Measurements from ENCODE around the gene NBPF4. TPM values are rescaled to one million over a fixed set of nuclear protein-coding genes. Genes with fewer than 3 reads are reported as not detected.

The NBPF4 gene
- total RNA-seq, 1 experiment from 2014 or later: not detected

DNA sequence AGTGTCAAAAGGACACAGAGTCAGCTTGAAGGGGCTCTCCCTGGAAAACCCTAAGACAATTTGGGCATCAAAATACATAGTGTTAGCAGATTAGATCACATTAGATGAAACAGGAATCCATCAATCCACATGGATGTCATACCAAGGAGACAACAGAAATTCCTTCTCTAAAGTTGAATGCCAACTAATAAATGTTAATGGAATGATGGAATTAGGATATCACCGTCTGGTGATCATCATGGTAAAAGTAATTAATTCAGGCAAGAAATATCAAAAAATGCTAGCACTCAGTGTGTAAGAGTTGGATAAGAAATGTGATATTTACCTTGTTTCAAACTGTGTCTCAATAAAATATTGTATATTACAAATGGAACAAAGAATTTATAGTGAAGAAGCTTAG lies 32.9 kb downstream of the NBPF4 start:
- TF ChIP-seq SIN3A (IDR thresholded peaks at IDR 0.05; ENCODE audit: borderline replicate concordance, insufficient read depth, low read depth, low read length): no peak
- no peak for TF ChIP-seq POLR2AphosphoS5 (IDR thresholded peaks at IDR 0.05; ENCODE audit: low read depth, low read length)
- TF ChIP-seq, protein P1, sequence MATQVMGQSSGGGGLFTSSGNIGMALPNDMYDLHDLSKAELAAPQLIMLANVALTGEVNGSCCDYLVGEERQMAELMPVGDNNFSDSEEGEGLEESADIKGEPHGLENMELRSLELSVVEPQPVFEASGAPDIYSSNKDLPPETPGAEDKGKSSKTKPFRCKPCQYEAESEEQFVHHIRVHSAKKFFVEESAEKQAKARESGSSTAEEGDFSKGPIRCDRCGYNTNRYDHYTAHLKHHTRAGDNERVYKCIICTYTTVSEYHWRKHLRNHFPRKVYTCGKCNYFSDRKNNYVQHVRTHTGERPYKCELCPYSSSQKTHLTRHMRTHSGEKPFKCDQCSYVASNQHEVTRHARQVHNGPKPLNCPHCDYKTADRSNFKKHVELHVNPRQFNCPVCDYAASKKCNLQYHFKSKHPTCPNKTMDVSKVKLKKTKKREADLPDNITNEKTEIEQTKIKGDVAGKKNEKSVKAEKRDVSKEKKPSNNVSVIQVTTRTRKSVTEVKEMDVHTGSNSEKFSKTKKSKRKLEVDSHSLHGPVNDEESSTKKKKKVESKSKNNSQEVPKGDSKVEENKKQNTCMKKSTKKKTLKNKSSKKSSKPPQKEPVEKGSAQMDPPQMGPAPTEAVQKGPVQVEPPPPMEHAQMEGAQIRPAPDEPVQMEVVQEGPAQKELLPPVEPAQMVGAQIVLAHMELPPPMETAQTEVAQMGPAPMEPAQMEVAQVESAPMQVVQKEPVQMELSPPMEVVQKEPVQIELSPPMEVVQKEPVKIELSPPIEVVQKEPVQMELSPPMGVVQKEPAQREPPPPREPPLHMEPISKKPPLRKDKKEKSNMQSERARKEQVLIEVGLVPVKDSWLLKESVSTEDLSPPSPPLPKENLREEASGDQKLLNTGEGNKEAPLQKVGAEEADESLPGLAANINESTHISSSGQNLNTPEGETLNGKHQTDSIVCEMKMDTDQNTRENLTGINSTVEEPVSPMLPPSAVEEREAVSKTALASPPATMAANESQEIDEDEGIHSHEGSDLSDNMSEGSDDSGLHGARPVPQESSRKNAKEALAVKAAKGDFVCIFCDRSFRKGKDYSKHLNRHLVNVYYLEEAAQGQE (IDR thresholded peaks at IDR 0.05; ENCODE audit: insufficient read depth in 1 of 2, low read depth in 2 of 2, low read length in 1 of 2): no peak
- TF ChIP-seq, protein P2, sequence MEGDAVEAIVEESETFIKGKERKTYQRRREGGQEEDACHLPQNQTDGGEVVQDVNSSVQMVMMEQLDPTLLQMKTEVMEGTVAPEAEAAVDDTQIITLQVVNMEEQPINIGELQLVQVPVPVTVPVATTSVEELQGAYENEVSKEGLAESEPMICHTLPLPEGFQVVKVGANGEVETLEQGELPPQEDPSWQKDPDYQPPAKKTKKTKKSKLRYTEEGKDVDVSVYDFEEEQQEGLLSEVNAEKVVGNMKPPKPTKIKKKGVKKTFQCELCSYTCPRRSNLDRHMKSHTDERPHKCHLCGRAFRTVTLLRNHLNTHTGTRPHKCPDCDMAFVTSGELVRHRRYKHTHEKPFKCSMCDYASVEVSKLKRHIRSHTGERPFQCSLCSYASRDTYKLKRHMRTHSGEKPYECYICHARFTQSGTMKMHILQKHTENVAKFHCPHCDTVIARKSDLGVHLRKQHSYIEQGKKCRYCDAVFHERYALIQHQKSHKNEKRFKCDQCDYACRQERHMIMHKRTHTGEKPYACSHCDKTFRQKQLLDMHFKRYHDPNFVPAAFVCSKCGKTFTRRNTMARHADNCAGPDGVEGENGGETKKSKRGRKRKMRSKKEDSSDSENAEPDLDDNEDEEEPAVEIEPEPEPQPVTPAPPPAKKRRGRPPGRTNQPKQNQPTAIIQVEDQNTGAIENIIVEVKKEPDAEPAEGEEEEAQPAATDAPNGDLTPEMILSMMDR (IDR thresholded peaks at IDR 0.05): no peak
- no peak for TF ChIP-seq TCF7L2 (IDR thresholded peaks at IDR 0.05; ENCODE audit: low read depth, low read length)
- H3K9me3 ChIP-seq (ENCODE audit: control insufficient read depth, insufficient read depth, low read depth, low read length): no peaks in the 10 kb centered on the region
- intact Hi-C loops (cut with micrococcal nuclease; ENCODE audit: unreplicated experiment): no loop called here
- ChIA-PET POLR2A (no interaction called here), CTCF (no interaction called here)
- DNase-seq (ENCODE audit: low read depth, low spot score) (no peak), ATAC-seq (no peak)
- H3K27ac ChIP-seq (ENCODE audit: low read length): no peak overlapping the region
- H3K4me3 ChIP-seq (ENCODE audit: low read depth in 2 of 2, low read length in 2 of 2): no peak overlapping the region
- BruUV-seq (replicated peaks): no TSS peak
- H3K27me3 ChIP-seq (ENCODE audit: control insufficient read depth, insufficient read depth, low read length): peaks cover 5% of the 10 kb centered on the region; the same call in 1 of the 2 replicates
- H3K36me3 ChIP-seq (ENCODE audit: control insufficient read depth, insufficient read depth, low read length): no peaks in the 10 kb centered on the region
- in situ Hi-C loops (cut with HindIII; ENCODE audit: low pct_unique_long_range_greater_than_20kb, low sequenced_read_pairs): no loop called here
- H3K4me1 ChIP-seq (ENCODE audit: control insufficient read depth, insufficient read depth, low read length): no peaks in the 10 kb centered on the region

DNA sequence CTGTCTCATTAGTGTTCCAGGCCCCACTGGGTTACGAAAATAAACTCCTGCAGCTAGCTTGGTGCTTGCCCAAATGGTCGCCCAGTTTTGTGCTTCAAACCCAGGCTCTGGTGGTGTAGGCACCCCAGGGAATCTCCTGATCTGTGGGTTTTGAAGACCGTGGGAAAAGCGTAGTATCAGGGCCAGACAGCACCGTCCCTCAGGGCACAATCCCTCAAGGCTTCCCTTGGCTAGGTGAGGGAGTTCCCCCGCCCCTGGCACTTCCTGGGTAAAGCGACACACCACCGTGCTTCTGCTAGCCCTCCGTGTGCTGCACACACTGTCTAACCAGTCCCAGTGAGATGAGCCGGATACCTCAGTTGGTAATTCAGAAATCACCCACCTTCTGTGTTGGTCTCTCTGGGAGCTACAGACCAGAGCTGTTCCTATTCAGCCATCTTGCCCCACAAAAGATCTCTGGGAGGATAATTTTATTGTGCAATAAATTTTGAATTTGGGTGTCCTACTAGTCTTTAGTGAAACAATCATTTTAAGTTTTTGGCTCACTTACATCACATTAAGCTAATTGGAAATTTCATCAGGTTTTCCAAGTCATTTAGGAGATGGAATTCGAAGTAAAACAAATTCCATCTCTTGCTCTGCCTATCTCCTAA lies 34.3 kb downstream of the NBPF4 start:
- H3K4me3 ChIP-seq (ENCODE audit: low read depth in 2 of 2, low read length in 2 of 2): no peak overlapping the region
- no TSS peak for BruUV-seq (replicated peaks)
- H3K36me3 ChIP-seq (ENCODE audit: control insufficient read depth, insufficient read depth, low read length): no peaks in the 10 kb centered on the region
- CTCF ChIA-PET: no interaction called here
- H3K27ac ChIP-seq (ENCODE audit: low read length): no peak overlapping the region
- POLR2A ChIA-PET: no interaction called here
- intact Hi-C loops (cut with micrococcal nuclease; ENCODE audit: unreplicated experiment): no loop called here
- H3K4me1 ChIP-seq (ENCODE audit: control insufficient read depth, insufficient read depth, low read length): no peaks in the 10 kb centered on the region
- DNase-seq (ENCODE audit: low read depth, low spot score) (no peak), ATAC-seq (no peak)
- in situ Hi-C loops (cut with HindIII; ENCODE audit: low pct_unique_long_range_greater_than_20kb, low sequenced_read_pairs): no loop called here
- H3K9me3 ChIP-seq (ENCODE audit: control insufficient read depth, insufficient read depth, low read depth, low read length): no peaks in the 10 kb centered on the region
- H3K27me3 ChIP-seq (ENCODE audit: control insufficient read depth, insufficient read depth, low read length): peaks cover 5% of the 10 kb centered on the region; the same call in 1 of the 2 replicates
- TF ChIP-seq, protein P1 (IDR thresholded peaks at IDR 0.05; ENCODE audit: insufficient read depth in 1 of 2, low read depth in 2 of 2, low read length in 1 of 2): no peak
- no peak for TF ChIP-seq SIN3A (IDR thresholded peaks at IDR 0.05; ENCODE audit: borderline replicate concordance, insufficient read depth, low read depth, low read length)
- TF ChIP-seq POLR2AphosphoS5 (IDR thresholded peaks at IDR 0.05; ENCODE audit: low read depth, low read length): no peak
- no peak for TF ChIP-seq TCF7L2 (IDR thresholded peaks at IDR 0.05; ENCODE audit: low read depth, low read length)
- TF ChIP-seq, protein P2 (IDR thresholded peaks at IDR 0.05): no peak
